Body of pancreas (tissue), 4 donors: Measurements from ENCODE around the gene MYO1H. TPM values are rescaled to one million over a fixed set of nuclear protein-coding genes. Genes with fewer than 3 reads are reported as not detected.

ENCODE experiments used
- ATAC-seq: fragments of 150-250 bp; one replicate; pipeline ENCODE4 v1.9.1; 2016
- DNase-seq, 4 donors: peaks; one replicate each; pipeline ENCODE4 v3.0.0-alpha.2; 2019
- H3K27ac ChIP-seq, 4 donors: fragments of 200-600 bp; sonication (generic); 1 replicate in 3 of 4; 2 replicates in 1 of 4; pipeline versions ENCODE4 v1.5.1 to v1.6.1; 2016 to 2019; ENCODE audit warnings: mild to moderate bottlenecking in 1 of 4, mixed read lengths in 1 of 4, moderate library complexity in 1 of 4
- H3K27me3 ChIP-seq, 2 donors: fragments of 200-600 bp; sonication (generic); one replicate each; pipeline ENCODE4 v1.6.0; 2016; ENCODE audit warnings: mild to moderate bottlenecking in 1 of 2
- H3K36me3 ChIP-seq, 2 donors: fragments of 200-600 bp; sonication (generic); replicated peaks in 1 of 2; 2 replicates each; pipeline ENCODE4 v1.5.1; 2016; ENCODE audit warnings: low read depth in 2 of 2; ENCODE audit not compliant: insufficient read depth in 1 of 2
- H3K4me1 ChIP-seq: fragments of 200-600 bp; sonication (generic); one replicate; pipeline ENCODE4 v1.6.0; 2016
- H3K4me3 ChIP-seq, 2 donors: fragments of 200-600 bp; sonication (generic); 1 replicate in 1 of 2; 2 replicates in 1 of 2; pipeline ENCODE4 v1.5.1; 2016 to 2019
- H3K9me3 ChIP-seq, 3 donors: fragments of 200-600 bp; sonication (generic); 1 replicate in 2 of 3; 2 replicates in 1 of 3; pipeline ENCODE4 v1.5.1; 2016
- POLR2A ChIP-seq, 3 donors: fragments of 450-650 bp; IDR thresholded peaks; one replicate each; pipeline ENCODE4 v1.6.1; 2016; ENCODE audit warnings: antibody characterized with exemption in 3 of 3, mild to moderate bottlenecking in 2 of 3
- WGBS, 2 donors: methylation state at CpG; one replicate each; pipeline ENCODE4 v1.1.5; 2017; 5-methylcytosine and 5-hydroxymethylcytosine counted together
- intact Hi-C: fragments of 100-400 bp; cut with DNase I; formaldehyde crosslinking; loops from one replicate; pipeline ENCODE4 v1.15.1; 2023
- total RNA-seq, 2 donors: library from RNA; depleted of rRNA; stranded (reverse); fragments of >200 nt; gene quantifications; one replicate each; pipeline ENCODE4 v1.1.0, GENCODE V29; 2016
- TF ChIP-seq, protein P1 (sequence below), 7 experiments: fragments of 450-650 bp in 4 of 7; fragments of 200-600 bp in 3 of 7; sonication (generic) in 3 of 7; IDR thresholded peaks; one replicate each; pipeline ENCODE4 v1.5.1; 2016 to 2019; ENCODE audit warnings: antibody characterized with exemption in 7 of 7

The MYO1H gene
- total RNA-seq, 2 donors from 2014 or later: not detected

GRCh38 chr12:109485201-109485600 is 137.5 kb downstream of the MYO1H start:
- TF ChIP-seq, protein P1, sequence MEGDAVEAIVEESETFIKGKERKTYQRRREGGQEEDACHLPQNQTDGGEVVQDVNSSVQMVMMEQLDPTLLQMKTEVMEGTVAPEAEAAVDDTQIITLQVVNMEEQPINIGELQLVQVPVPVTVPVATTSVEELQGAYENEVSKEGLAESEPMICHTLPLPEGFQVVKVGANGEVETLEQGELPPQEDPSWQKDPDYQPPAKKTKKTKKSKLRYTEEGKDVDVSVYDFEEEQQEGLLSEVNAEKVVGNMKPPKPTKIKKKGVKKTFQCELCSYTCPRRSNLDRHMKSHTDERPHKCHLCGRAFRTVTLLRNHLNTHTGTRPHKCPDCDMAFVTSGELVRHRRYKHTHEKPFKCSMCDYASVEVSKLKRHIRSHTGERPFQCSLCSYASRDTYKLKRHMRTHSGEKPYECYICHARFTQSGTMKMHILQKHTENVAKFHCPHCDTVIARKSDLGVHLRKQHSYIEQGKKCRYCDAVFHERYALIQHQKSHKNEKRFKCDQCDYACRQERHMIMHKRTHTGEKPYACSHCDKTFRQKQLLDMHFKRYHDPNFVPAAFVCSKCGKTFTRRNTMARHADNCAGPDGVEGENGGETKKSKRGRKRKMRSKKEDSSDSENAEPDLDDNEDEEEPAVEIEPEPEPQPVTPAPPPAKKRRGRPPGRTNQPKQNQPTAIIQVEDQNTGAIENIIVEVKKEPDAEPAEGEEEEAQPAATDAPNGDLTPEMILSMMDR (IDR thresholded peaks at IDR 0.05): no peak
- no peak for TF ChIP-seq POLR2A (IDR thresholded peaks at IDR 0.05)
- DNase-seq: no peak
- no peaks in the 10 kb centered on the region for H3K27me3 ChIP-seq
- WGBS, 2 donors: 87 to 93% methylated on average over 4 of the region's 4 CpGs
- ATAC-seq: no peak
- no peak overlapping the region for H3K4me3 ChIP-seq
- no peak overlapping the region for H3K27ac ChIP-seq
- no peaks in the 10 kb centered on the region for H3K9me3 ChIP-seq
- H3K4me1 ChIP-seq: no peaks in the 10 kb centered on the region
- intact Hi-C loops: no loop called here
- peaks cover 33 to 57% of the 10 kb centered on the region in 2 donors for H3K36me3 ChIP-seq

DNA sequence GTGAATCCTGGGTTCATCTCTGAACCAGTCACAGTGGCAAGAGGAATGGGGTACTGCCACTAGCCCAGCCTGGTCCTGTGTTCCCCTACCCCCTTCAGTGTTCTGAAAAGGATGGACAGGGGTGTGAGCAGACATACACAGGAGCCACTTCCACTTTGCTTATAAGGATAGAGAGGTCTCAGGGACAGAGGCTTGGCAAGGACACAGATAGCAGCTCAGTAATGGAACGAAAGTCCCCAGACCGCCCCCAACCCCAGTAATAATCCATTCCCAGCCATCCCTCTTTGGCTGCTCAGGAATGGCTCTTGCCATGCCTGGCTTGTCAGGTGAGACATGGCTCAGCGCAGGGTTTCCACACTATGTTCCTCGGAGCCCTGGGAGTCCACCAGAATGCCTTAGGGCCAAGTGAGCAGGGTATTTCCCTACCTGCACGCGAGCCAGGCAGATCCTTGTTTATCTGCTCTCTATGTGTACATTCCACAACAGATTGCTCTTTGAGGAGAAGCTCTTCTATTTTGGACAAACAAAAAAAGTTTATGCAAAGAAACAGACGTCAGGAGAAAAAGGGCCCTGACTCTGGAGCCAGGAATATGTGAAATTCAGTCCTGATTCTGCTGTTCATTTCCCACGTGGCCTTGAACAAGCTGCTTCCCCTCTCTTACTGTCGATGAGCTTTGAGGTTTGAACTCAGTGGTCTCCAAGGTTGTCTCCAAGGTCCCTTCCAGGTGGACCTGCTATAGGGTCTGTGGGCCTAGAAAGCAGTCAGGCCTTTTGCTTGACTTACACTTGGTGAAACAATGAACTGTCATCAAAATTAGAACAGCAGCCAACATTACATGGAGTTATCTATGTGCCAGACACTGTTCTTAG is 139.7 kb downstream of the MYO1H start:
- Histone ChIP-seq H3K27ac (no peak overlapping the region), H3K9me3 (no peaks in the 10 kb centered on the region), H3K36me3 (peaks cover 33 to 69% of the 10 kb centered on the region in 2 donors), H3K4me1 (no peaks in the 10 kb centered on the region), H3K4me3 (no peak overlapping the region), H3K27me3 (no peaks in the 10 kb centered on the region)
- TF ChIP-seq, protein P1 (IDR thresholded peaks at IDR 0.05): no peak
- no peak for TF ChIP-seq POLR2A (IDR thresholded peaks at IDR 0.05)
- 87 to 89% methylated on average over 8 to 9 of the region's 9 CpGs for WGBS, 2 donors
- intact Hi-C loops: no loop called here
- ATAC-seq (no peak), DNase-seq (no peak)

- DNase-seq: no peak
- no peaks in the 10 kb centered on the region for H3K4me1 ChIP-seq
- no peak for ATAC-seq
- no peaks in the 10 kb centered on the region for H3K9me3 ChIP-seq
- H3K36me3 ChIP-seq: peaks cover 33 to 72% of the 10 kb centered on the region in 2 donors
- WGBS, 2 donors: 81 to 89% methylated on average over 7 of the region's 7 CpGs
- intact Hi-C loops: no loop called here
- H3K27ac ChIP-seq: no peak overlapping the region
- H3K27me3 ChIP-seq: no peaks in the 10 kb centered on the region
- H3K4me3 ChIP-seq: no peak overlapping the region
- TF ChIP-seq, protein P1 (IDR thresholded peaks at IDR 0.05): no peak
- no peak for TF ChIP-seq POLR2A (IDR thresholded peaks at IDR 0.05)
Observed at GRCh38 chr12:109488051-109488665, 140.5 kb downstream of the MYO1H start.

GRCh38 chr12:109489016-109489954 is 141.6 kb downstream of the MYO1H start:
- H3K9me3 ChIP-seq: no peaks in the 10 kb centered on the region
- no peak overlapping the region for H3K27ac ChIP-seq
- no peak overlapping the region for H3K4me3 ChIP-seq
- no peak for TF ChIP-seq POLR2A (IDR thresholded peaks at IDR 0.05)
- TF ChIP-seq, protein P1 (IDR thresholded peaks at IDR 0.05): no peak
- 93 to 94% methylated on average over 14 of the region's 14 CpGs for WGBS, 2 donors
- ATAC-seq (no peak), DNase-seq (no peak)
- H3K27me3 ChIP-seq: no peaks in the 10 kb centered on the region
- H3K4me1 ChIP-seq: no peaks in the 10 kb centered on the region
- peaks cover 29 to 66% of the 10 kb centered on the region in 2 donors for H3K36me3 ChIP-seq
- intact Hi-C loops: no loop called here
